Measurements from ENCODE around the gene SOX5. TPM values are rescaled to one million over a fixed set of nuclear protein-coding genes. Genes with fewer than 3 reads are reported as not detected.

SOX5 gene
- total and polyA plus RNA-seq, 2 experiments from 2014 or later: 14.8 to 26.4 TPM

DNA sequence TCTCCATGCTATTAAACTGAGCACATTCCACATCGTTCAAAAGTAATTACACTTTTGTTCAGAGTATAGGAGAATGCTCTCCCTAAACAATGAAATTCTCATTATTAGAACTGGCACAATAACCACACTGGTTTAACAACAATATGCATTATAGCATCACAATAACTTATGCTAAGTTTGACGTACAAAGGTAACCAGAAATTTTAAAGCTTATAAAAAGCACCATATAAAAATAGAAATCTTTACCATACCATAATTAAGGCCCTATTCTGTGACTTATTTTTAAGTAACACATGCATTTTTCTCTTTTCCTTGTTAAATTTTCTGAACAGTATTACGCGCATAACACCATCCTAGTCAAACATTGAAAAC is 60.4 kb downstream of the SOX5 start:
- H3K4me2 ChIP-seq: no peak overlapping the region
- no peaks in the 10 kb centered on the region for H3K27me3 ChIP-seq
- H3K79me2 ChIP-seq: no peaks in the 10 kb centered on the region
- 84% methylated on average over 4 of the region's 4 CpGs for WGBS (ENCODE audit: low lambda C conversion rate, missing lambda C conversion rate)
- no peaks in the 10 kb centered on the region for H3K4me1 ChIP-seq (ENCODE audit: insufficient read depth)
- no peaks in the 10 kb centered on the region for H4K20me1 ChIP-seq (ENCODE audit: insufficient read depth, poor library complexity, severe bottlenecking)
- H3K9me2 ChIP-seq (replicated peaks; ENCODE audit: insufficient read depth): no peaks in the 10 kb centered on the region
- no peak overlapping the region for H3K4me3 ChIP-seq
- no peaks in the 10 kb centered on the region for H3K9me3 ChIP-seq (ENCODE audit: low read depth)
- TF ChIP-seq EZH2phosphoT487 (IDR thresholded peaks at IDR 0.05; ENCODE audit: low read depth, severe bottlenecking, unreplicated experiment): no peak
- TF ChIP-seq, protein P1, sequence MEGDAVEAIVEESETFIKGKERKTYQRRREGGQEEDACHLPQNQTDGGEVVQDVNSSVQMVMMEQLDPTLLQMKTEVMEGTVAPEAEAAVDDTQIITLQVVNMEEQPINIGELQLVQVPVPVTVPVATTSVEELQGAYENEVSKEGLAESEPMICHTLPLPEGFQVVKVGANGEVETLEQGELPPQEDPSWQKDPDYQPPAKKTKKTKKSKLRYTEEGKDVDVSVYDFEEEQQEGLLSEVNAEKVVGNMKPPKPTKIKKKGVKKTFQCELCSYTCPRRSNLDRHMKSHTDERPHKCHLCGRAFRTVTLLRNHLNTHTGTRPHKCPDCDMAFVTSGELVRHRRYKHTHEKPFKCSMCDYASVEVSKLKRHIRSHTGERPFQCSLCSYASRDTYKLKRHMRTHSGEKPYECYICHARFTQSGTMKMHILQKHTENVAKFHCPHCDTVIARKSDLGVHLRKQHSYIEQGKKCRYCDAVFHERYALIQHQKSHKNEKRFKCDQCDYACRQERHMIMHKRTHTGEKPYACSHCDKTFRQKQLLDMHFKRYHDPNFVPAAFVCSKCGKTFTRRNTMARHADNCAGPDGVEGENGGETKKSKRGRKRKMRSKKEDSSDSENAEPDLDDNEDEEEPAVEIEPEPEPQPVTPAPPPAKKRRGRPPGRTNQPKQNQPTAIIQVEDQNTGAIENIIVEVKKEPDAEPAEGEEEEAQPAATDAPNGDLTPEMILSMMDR (IDR thresholded peaks at IDR 0.05; ENCODE audit: poor library complexity): no peak
- no peak for TF ChIP-seq EZH2 (IDR thresholded peaks at IDR 0.05; ENCODE audit: borderline replicate concordance)
- DNase-seq (ENCODE audit: low spot score): no peak
- H2AFZ ChIP-seq: no peak overlapping the region
- H3K36me3 ChIP-seq (replicated peaks; ENCODE audit: insufficient read depth, low read depth): no peaks in the 10 kb centered on the region
- no peak overlapping the region for H3K27ac ChIP-seq

DNA sequence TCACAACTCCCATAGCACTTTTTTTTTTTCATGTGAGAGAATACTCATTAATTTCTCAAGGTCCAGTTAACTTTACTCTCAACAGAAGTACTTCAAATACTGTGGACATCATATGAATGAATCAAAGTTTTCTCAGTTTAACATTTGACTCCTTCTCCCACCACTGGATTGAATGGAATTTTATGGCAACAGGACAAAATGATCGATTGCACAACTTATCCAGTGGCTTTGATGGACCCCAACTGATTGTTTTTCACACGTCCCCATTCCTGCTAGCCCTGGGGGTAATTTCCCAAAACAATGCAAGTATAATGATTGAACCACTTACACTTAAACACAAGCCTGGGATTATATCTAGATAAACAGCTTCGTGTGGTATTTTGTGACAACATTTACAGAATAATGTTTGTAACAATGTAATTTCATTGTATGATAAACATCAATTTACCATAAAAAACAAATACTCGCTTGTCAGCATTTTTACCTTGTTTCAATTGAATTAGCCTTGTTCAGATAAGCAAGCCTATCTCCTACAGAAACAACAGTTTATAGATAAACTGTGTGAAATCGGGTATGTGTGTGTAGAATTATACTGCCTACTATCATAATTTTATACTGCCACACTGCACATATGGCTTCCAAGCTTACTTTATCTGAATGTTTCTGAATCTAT is 60.9 kb downstream of the SOX5 start:
- TF ChIP-seq EZH2phosphoT487 (IDR thresholded peaks at IDR 0.05; ENCODE audit: low read depth, severe bottlenecking, unreplicated experiment) (no peak), EZH2 (IDR thresholded peaks at IDR 0.05; ENCODE audit: borderline replicate concordance) (no peak)
- TF ChIP-seq, protein P1 (IDR thresholded peaks at IDR 0.05; ENCODE audit: poor library complexity): no peak
- 61% methylated on average over 5 of the region's 5 CpGs for WGBS (ENCODE audit: low lambda C conversion rate, missing lambda C conversion rate)
- no peak overlapping the region for H3K4me3 ChIP-seq
- no peak overlapping the region for H2AFZ ChIP-seq
- H3K9me2 ChIP-seq (replicated peaks; ENCODE audit: insufficient read depth): no peaks in the 10 kb centered on the region
- H3K79me2 ChIP-seq: no peaks in the 10 kb centered on the region
- no peaks in the 10 kb centered on the region for H3K9me3 ChIP-seq (ENCODE audit: low read depth)
- H3K4me1 ChIP-seq (ENCODE audit: insufficient read depth): no peaks in the 10 kb centered on the region
- H3K4me2 ChIP-seq: no peak overlapping the region
- H3K27ac ChIP-seq: no peak overlapping the region
- H3K27me3 ChIP-seq: no peaks in the 10 kb centered on the region
- H3K36me3 ChIP-seq (replicated peaks; ENCODE audit: insufficient read depth, low read depth): no peaks in the 10 kb centered on the region
- DNase-seq (ENCODE audit: low spot score): no peak
- H4K20me1 ChIP-seq (ENCODE audit: insufficient read depth, poor library complexity, severe bottlenecking): no peaks in the 10 kb centered on the region

- Histone ChIP-seq H2AFZ (no peak overlapping the region), H3K4me1 (ENCODE audit: insufficient read depth) (no peaks in the 10 kb centered on the region), H3K4me2 (no peak overlapping the region), H4K20me1 (ENCODE audit: insufficient read depth, poor library complexity, severe bottlenecking) (no peaks in the 10 kb centered on the region), H3K9me2 (replicated peaks; ENCODE audit: insufficient read depth) (no peaks in the 10 kb centered on the region), H3K27ac (no peak overlapping the region), H3K4me3 (no peak overlapping the region), H3K36me3 (replicated peaks; ENCODE audit: insufficient read depth, low read depth) (no peaks in the 10 kb centered on the region), H3K27me3 (no peaks in the 10 kb centered on the region), H3K9me3 (ENCODE audit: low read depth) (no peaks in the 10 kb centered on the region), H3K79me2 (no peaks in the 10 kb centered on the region)
- 79% methylated on average over 3 of the region's 3 CpGs for WGBS (ENCODE audit: low lambda C conversion rate, missing lambda C conversion rate)
- TF ChIP-seq, protein P1 (IDR thresholded peaks at IDR 0.05; ENCODE audit: poor library complexity): no peak
- TF ChIP-seq EZH2 (IDR thresholded peaks at IDR 0.05; ENCODE audit: borderline replicate concordance) (no peak), EZH2phosphoT487 (IDR thresholded peaks at IDR 0.05; ENCODE audit: low read depth, severe bottlenecking, unreplicated experiment) (no peak)
- DNase-seq (ENCODE audit: low spot score): no peak
Observed at GRCh38 chr12:23887055-23887835, 62.2 kb downstream of the SOX5 start.

Data from hepatocyte (in vitro differentiated cells).